Fibroblast of the aortic adventitia (primary cell): ENCODE results near the gene AMH. TPM values are rescaled to one million over a fixed set of nuclear protein-coding genes. Genes with fewer than 3 reads are reported as not detected.

Experiments
- DNase-seq: peaks from one replicate; pipeline ENCODE4 v3.0.0-alpha.2; 2010; ENCODE audit warnings: low read depth
- H3K4me3 ChIP-seq: 2 replicates; pipeline ENCODE4 v1.5.1; 2011; ENCODE audit warnings: low read depth, mild to moderate bottlenecking, control low read depth, low read length, moderate library complexity
- total RNA-seq: library from RNA; depleted of rRNA; stranded (reverse); fragments of >200 nt; gene quantifications from 2 replicates; pipeline ENCODE4 v1.2.3, GENCODE V29; 2012; ENCODE audit warnings: low replicate concordance
- TF ChIP-seq, protein P1 (sequence below): IDR thresholded peaks from 2 replicates; pipeline ENCODE4 v1.5.1; 2011; ENCODE audit warnings: mild to moderate bottlenecking, low read length, control low read depth, inconsistent platforms; ENCODE audit not compliant: insufficient read depth

The AMH gene
- total RNA-seq, 1 donor, result 0.81 TPM

- H3K4me3 ChIP-seq, result no peak overlapping the region
- peak; percentile 81 for DNase-seq
- TF ChIP-seq, protein P1, sequence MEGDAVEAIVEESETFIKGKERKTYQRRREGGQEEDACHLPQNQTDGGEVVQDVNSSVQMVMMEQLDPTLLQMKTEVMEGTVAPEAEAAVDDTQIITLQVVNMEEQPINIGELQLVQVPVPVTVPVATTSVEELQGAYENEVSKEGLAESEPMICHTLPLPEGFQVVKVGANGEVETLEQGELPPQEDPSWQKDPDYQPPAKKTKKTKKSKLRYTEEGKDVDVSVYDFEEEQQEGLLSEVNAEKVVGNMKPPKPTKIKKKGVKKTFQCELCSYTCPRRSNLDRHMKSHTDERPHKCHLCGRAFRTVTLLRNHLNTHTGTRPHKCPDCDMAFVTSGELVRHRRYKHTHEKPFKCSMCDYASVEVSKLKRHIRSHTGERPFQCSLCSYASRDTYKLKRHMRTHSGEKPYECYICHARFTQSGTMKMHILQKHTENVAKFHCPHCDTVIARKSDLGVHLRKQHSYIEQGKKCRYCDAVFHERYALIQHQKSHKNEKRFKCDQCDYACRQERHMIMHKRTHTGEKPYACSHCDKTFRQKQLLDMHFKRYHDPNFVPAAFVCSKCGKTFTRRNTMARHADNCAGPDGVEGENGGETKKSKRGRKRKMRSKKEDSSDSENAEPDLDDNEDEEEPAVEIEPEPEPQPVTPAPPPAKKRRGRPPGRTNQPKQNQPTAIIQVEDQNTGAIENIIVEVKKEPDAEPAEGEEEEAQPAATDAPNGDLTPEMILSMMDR, result peak; percentile 27
These were observed 40.9 kb upstream of the AMH start for GRCh38 chr19:2207991-2208860.

- DNase-seq, result no peak
- TF ChIP-seq, protein P1, result no peak
- no peak overlapping the region for H3K4me3 ChIP-seq
These were observed 40.1 kb upstream of the AMH start for GRCh38 chr19:2208975-2209374.

DNA sequence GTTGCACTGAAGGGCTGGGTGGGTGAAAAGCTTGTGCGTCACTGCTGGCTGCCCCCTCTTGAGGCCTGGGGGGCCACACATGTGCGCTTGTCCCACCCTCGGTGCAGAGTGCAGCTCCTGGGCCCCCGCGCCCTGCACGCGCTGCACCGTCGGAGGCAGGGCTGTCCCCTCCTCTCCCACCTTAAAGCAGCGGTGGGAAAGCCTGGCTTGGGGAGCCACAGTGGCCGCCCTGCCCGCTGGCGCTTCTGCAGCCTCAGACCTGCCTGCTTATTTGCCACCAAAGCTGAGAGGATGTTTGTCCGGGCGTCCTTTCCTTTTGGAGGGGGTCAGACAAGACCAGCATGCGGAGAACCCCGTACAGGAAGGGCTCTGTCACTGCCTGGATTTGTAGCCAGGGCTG, 39.7 kb upstream of the AMH start:
- H3K4me3 ChIP-seq, result no peak overlapping the region
- no peak for DNase-seq
- TF ChIP-seq, protein P1, result no peak

GRCh38 chr19:2210206-2210605, 38.9 kb upstream of the AMH start:
- DNase-seq, result no peak
- TF ChIP-seq, protein P1, result no peak
- H3K4me3 ChIP-seq, result no peak overlapping the region

DNA sequence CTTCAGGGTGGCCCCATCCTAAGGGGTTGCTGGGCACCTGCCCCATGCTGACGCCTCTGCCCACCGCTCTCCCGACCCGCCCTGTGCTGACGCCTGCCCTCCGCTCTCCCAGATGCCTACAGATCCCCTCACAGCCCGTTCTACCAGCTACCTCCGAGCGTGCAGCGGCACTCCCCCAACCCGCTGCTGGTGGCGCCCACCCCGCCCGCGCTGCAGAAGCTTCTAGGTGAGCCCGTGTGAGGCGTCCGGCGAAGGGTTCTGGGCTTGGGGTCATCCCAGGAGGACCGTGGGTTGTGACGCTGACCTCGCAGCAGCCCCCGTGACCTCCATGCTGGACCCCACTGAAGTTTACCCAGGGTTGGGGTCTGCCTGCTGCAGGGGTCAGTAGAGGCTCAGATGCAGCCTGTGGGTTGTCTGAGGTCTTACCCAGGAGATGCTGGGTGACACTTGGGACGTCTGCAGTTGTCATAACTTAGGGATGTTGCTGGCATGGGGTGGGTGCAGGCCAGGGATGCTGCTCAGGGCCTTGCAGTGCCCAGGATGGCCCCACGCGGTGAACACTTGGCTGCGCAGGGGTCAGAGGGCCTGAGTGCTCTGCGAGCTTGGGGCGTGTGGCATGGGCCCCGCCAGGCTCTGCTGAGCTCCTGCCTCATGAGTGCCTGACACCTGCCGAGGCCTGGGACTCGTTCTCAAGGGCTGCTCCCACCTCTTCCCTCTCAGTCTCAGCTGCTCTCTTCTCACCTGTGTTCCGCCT, 38.0 kb upstream of the AMH start:
- DNase-seq, result no peak
- H3K4me3 ChIP-seq, result no peak overlapping the region
- TF ChIP-seq, protein P1, result no peak

DNA sequence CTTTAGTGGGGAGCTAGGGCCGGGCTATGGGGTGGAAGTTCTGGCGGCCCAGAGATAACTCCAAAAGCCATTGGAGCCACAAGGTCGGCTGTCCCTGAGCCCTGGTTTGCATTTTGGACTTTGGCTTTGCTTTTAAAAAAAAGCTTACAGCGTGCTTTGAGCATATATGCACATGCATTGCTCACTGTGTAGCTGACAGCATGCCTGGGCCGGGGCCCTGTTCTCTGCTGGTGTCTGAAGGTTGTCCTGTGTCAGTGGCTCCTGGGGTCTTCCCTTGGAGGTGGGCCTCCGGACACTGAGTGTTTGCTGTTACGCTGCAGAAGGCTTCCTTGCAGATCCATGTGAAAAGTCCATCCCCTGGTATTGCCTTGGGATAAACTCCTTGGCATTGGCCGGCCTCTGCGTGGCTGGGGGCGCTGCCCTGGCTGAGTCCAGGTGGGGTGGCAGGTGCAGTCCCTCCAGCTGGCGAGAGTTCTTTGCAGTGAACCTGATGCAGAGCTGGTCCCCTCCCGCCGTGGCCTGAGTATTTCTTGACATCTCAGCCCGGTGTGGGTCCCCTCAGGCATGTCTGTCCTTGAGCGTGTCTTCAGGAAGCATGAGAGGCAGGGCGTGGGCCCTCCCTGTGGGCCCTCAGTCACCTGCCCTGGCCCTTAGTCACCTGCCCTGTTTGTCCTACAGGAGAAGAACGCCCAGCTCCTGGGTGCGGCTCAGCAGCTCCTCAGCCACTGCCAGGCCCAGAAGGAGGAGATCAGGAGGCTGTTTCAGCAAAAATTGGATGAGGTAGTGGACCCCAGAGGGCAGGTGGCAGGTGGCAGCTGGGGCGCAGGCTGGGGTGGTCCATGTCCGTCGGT, 36.0 kb upstream of the AMH start:
- TF ChIP-seq, protein P1, result no peak
- DNase-seq, result no peak
- no peak overlapping the region for H3K4me3 ChIP-seq
